Activated T-helper 2 cell treated with anti-CD3 and anti-CD28 coated beads, Interferon-gamma antibody, Interleukin-2, Interleukin-4, amounts not matched to agents 10 μg/mL and 5 μg/mL and 100 μg/mL, durations not matched to agents 14 hours and 24 hours and 36 hours (primary cell): ENCODE data around the gene RASA4. TPM values are rescaled to one million over a fixed set of nuclear protein-coding genes. Genes with fewer than 3 reads are reported as not detected.
"Not testable (repeated sequence)": the region's sequence is repeated elsewhere in the genome, so short reads cannot be mapped to it uniquely, and the experiment has no call there.

Source experiments
- DNase-seq: peaks from one replicate; pipeline ENCODE4 v3.0.0; 2021; ENCODE audit warnings: low spot score
- H3K27ac Mint-ChIP-seq: one replicate; pipeline ENCODE4 v1.8.0; 2021; ENCODE audit warnings: mixed read lengths
- H3K27me3 Mint-ChIP-seq: one replicate; pipeline ENCODE4 v1.8.0; 2021; ENCODE audit warnings: low read depth, mixed read lengths
- H3K36me3 Mint-ChIP-seq: one replicate; pipeline ENCODE4 v1.8.0; 2021; ENCODE audit warnings: low read depth, mixed read lengths
- H3K4me1 Mint-ChIP-seq: one replicate; pipeline ENCODE4 v1.8.0; 2021; ENCODE audit warnings: low read depth, mixed read lengths
- H3K4me3 Mint-ChIP-seq: one replicate; pipeline ENCODE4 v1.8.0; 2021; ENCODE audit warnings: low read depth, mild to moderate bottlenecking, moderate library complexity, mixed read lengths
- H3K9me3 Mint-ChIP-seq: one replicate; pipeline ENCODE4 v1.8.0; 2021; ENCODE audit warnings: mixed read lengths
- intact Hi-C: fragments of 100-400 bp; cut with micrococcal nuclease; formaldehyde crosslinking; loops from one replicate; pipeline ENCODE4 v1.15.1; 2023
- total RNA-seq: library from RNA; stranded (reverse); gene quantifications from 2 replicates; pipeline ENCODE4 v1.2.3, GENCODE V29; 2022

The RASA4 gene
- total RNA-seq, 1 donor from 2014 or later = 45.5 TPM

DNA sequence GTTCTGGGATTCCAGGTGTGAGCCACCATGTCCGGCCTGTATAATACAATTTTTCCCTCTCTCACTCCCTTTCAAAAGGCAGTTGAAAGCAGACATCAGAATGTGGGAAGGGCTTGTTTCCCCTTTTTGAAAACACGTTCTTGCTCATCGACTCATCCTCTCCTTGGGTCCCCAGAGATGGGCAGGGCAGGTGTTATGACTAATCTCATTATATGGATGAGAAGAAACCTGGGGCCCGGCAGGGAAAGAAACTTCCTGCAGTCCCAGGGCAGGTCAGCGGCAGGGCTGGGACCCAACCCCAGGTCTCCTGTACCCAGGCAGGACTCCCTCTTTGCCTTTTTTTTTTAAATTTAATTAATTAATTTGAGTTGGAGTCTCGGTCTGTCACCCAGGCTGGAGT lies 70.2 kb downstream of the RASA4 start:
- intact Hi-C loops, H3K9me3 Mint-ChIP-seq, DNase-seq, H3K36me3 Mint-ChIP-seq, H3K27me3 Mint-ChIP-seq, H3K4me1 Mint-ChIP-seq, H3K27ac Mint-ChIP-seq, H3K4me3 Mint-ChIP-seq: not testable (repeated sequence)

DNA sequence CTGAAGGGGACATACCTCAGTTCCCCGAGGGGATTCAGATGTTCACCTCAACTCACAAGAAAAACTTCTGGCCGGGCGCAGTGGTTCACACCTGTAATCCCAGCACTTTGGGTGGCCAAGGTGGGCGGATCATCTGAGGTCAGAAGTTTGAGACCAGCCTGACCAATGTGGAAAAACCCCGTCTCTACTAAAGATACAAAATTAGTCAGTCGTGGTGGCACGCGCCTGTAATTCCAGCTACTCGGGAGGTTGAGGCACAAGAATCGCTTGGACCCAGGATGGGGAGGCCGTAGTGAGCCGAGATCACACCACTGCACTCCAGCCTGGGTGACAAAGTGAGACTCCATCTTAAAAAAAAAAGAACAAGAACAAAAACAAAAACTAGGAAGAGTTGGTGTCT lies 71.3 kb downstream of the RASA4 start:
- DNase-seq, intact Hi-C loops, H3K27ac Mint-ChIP-seq, H3K27me3 Mint-ChIP-seq, H3K4me1 Mint-ChIP-seq, H3K36me3 Mint-ChIP-seq, H3K4me3 Mint-ChIP-seq, H3K9me3 Mint-ChIP-seq: not testable (repeated sequence)

DNA sequence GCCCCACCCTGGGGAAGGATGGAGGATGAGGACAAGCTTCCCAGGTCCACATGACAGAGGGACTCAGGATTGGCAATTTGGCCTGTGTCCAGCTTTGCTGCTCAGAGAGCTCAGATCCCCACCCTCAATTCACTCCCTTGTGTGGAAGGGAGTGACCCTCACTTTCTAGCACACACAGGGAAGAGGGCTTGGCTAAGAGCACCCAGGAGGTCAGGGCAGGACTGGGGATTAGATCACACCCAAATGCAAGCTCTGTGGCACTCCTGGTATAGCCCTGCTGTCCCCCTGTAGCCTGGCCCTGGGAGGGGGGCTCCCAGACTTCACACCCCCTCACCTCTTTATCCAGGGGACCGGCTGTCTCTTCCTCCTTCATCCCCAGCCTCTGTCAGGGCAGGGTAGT lies 72.2 kb downstream of the RASA4 start:
- not testable (repeated sequence) for H3K9me3 Mint-ChIP-seq, H3K36me3 Mint-ChIP-seq, H3K27me3 Mint-ChIP-seq

DNA sequence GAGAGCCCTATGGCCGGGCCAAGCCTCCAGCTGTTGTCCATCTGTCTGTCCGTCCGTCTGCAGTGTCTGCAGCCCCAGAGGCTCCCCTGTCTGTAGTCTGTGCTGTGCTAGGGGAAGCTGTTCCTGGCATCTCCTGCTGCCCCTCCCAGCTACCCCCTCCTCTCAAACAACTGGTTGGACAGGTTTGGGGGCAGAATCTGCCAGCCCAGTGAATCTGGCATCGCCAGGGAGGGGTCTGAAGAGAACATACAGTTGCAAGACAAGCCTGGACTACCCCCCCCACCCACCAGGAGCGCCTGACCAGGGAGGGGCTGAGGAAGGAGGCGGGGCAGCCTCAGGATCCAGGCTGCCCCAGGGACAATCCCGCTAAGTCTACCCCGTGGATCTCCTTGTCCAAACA lies 73.0 kb downstream of the RASA4 start, which contains the start of gene UPK3BL2:
Gene UPK3BL2 (minus strand): TSS at position 101 of the 400 bp plus-strand sequence. CDS start 60 bp downstream, at position 41.
- H3K4me3 Mint-ChIP-seq, DNase-seq, H3K9me3 Mint-ChIP-seq, intact Hi-C loops, H3K27me3 Mint-ChIP-seq, H3K4me1 Mint-ChIP-seq, H3K36me3 Mint-ChIP-seq, H3K27ac Mint-ChIP-seq: not testable (repeated sequence)

More for the DNA sequence above, 72.2 kb downstream of the RASA4 start:
- DNase-seq, H3K27ac Mint-ChIP-seq, H3K4me1 Mint-ChIP-seq, intact Hi-C loops, H3K4me3 Mint-ChIP-seq: not testable (repeated sequence)

DNA sequence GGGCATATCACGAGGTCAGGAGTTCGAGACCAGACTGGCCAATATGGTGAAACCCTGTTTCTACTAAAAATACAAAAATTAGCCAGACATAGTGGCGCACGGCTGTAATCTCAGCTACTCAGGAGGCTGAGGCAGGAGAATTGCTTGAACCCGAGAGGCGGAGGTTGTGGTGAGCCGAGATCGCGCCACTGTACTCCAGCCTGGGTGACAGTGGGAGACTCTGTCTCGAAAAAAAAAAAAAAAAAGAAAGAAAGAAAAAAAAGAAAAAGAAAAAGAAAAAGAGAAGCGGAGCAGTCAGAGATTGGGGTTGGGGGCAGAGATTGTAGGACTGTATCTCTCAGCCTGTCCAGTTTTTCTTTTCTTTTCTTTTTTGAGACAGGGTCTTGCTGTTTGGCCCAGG lies 73.8 kb downstream of the RASA4 start:
- H3K4me1 Mint-ChIP-seq, H3K9me3 Mint-ChIP-seq, intact Hi-C loops, H3K27ac Mint-ChIP-seq, H3K36me3 Mint-ChIP-seq, H3K4me3 Mint-ChIP-seq, H3K27me3 Mint-ChIP-seq, DNase-seq: not testable (repeated sequence)

DNA sequence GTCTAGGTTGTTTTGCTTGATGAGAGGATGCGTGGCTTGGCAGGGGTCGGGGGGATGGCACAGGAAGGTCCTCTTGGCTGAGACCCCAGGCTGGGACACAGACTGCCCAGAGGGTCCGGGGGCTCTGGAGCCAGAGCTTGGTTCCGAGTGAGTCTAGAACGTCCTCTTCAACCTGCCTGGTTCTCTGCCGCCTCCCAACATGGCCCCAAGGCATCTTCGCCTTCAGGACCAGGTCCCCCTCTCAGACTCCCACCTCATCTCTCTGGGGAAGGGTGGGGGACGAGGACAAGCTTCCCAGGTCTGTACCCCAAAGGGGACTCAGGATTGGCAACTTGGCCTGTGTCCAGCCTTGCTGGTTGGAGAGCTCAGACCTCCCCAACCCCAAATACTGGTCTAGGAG lies 74.5 kb downstream of the RASA4 start:
- H3K4me1 Mint-ChIP-seq, H3K4me3 Mint-ChIP-seq, intact Hi-C loops, H3K9me3 Mint-ChIP-seq, H3K27ac Mint-ChIP-seq, H3K36me3 Mint-ChIP-seq, DNase-seq, H3K27me3 Mint-ChIP-seq: not testable (repeated sequence)

DNA sequence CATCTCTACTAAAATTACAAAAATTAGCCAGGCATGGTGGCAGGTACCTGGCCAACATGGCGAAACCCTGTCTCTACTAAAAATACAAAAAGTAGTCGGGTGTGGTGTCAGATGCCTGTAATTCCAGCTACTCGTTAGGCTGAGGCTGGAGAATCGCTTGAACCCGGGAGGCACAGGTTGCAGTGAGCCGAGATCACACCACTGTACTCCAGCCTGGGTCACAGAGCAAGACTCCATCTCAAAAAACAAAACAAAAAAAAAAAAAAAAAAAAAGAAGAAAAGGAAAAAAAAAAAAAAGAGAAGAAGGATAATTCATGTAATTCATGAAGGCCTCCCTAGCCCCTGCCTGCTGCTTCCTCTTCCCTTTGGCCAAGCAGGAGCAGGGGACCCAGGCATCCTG lies 76.0 kb downstream of the RASA4 start:
- H3K9me3 Mint-ChIP-seq, H3K4me3 Mint-ChIP-seq, intact Hi-C loops, H3K27me3 Mint-ChIP-seq, DNase-seq, H3K36me3 Mint-ChIP-seq, H3K4me1 Mint-ChIP-seq, H3K27ac Mint-ChIP-seq: not testable (repeated sequence)

DNA sequence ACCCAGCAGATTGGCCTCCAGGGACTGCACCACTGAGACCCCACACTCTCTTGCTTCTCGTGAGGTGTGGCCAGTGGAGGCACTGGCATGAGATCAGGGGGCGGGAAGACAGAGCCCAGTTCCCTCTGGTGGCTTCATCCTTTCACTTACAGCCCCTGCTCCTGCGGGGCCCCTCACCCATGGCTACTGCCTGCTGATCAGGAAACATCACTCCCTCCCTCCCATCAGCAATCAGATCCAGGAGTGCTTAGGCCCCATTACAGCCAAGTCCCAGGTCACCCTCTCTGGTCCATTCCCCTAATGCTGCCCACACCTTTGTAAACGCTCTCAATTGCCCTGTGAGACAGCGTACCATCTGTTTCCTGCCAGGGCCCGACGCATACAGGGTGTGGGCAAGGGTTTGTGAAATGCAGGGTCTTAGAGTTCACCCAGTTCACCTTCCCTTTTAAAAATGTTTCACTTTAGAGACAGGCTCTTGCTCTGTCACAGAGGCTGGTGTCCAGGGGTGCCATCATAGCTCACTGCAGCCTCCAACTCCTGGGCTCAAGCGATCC lies 81.4 kb downstream of the RASA4 start:
- intact Hi-C loops, DNase-seq, H3K4me3 Mint-ChIP-seq: not testable (repeated sequence)

DNA sequence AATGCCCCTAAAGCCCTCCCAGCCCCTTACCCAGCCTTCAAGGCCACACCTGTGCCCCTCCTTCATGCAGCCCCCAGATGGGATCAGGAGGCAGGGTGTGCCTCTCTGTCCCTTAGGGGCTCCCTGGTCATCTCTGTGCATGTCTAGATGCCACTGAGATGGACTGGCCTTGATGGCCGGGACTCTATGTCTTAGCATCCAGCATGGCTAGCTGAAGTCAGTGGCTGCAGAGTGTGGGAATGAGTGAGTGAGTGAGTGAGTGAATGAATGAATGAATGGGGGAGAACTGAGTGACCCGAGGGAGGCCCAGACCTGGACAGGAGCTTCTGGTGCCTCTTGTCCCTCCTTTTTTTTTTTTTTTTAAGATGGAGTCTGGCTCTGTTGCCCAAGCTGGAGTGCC lies 84.4 kb downstream of the RASA4 start:
- H3K4me1 Mint-ChIP-seq, H3K27me3 Mint-ChIP-seq, intact Hi-C loops, H3K4me3 Mint-ChIP-seq, H3K9me3 Mint-ChIP-seq, H3K36me3 Mint-ChIP-seq, H3K27ac Mint-ChIP-seq, DNase-seq: not testable (repeated sequence)

More for the DNA sequence above, 81.4 kb downstream of the RASA4 start:
- H3K36me3 Mint-ChIP-seq, H3K4me1 Mint-ChIP-seq, H3K9me3 Mint-ChIP-seq, H3K27me3 Mint-ChIP-seq, H3K27ac Mint-ChIP-seq: not testable (repeated sequence)

DNA sequence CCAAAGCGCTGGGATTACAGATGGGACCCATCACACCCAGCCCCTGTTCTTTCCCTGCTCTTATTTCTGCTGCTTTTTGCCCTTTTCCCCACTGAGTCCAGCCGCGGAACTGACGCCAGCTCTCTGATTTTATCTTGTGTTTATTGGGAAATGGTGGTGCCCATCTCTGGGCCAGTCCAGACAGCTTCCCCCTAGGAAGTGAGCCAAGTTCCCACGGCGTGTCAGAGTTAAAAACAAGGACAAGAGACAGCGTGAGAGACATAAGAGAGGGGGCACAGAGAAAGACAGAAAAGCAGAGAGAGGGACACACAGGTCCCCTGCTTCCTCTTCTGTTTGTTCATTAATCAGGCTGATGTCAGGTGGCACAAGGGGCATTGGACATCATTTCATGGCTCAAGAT lies 85.0 kb downstream of the RASA4 start:
- H3K9me3 Mint-ChIP-seq, H3K27ac Mint-ChIP-seq, intact Hi-C loops, H3K36me3 Mint-ChIP-seq, H3K4me3 Mint-ChIP-seq, DNase-seq, H3K4me1 Mint-ChIP-seq, H3K27me3 Mint-ChIP-seq: not testable (repeated sequence)

DNA sequence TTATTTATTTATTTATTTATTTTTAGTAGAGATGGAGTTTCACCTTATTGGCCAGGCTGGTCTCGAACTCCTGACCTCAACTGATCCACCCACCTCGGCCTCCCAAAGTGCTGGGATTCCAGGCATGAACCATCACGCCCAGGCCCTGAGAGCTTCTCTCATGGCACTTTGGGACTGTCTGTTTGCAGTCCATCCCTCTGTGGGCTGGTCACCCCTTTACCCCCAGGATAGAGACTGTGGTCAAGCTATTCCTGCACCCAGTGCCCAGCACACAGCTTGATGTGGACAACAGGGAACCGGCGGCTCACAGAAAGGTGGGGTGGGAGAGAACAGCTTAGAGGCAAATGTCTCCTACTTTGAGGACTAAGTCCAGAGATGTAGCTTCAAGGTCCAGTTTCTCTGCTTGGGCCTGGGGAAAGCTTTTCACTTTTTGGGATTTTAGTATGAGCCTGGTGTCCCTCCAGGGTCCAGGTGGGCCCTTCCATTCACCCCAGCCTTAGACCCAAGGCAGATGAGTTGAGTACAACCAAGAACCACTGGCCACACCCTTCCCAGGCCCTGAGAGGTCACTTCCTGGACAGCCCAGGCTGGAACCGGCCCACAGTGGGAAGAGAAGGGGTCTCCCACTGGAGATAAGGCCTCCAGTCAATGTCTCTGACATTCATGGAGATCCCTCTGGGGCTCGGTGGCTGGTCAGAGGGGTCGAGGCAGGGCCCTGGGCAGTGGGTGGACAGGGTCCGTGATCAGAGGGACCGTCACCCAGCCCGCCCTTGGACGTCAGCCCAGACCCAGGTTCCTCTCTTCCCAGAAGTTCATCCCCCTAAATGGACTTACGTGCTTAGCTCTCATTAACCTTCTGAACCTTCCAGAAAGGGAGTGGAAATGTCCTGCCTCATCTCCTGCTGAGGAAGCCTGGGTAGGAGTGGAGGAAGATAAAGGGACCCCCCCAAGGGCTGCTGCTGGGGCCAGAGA lies 88.4 kb downstream of the RASA4 start:
- H3K27me3 Mint-ChIP-seq, H3K4me1 Mint-ChIP-seq, intact Hi-C loops, H3K36me3 Mint-ChIP-seq, H3K27ac Mint-ChIP-seq, DNase-seq, H3K9me3 Mint-ChIP-seq, H3K4me3 Mint-ChIP-seq: not testable (repeated sequence)

DNA sequence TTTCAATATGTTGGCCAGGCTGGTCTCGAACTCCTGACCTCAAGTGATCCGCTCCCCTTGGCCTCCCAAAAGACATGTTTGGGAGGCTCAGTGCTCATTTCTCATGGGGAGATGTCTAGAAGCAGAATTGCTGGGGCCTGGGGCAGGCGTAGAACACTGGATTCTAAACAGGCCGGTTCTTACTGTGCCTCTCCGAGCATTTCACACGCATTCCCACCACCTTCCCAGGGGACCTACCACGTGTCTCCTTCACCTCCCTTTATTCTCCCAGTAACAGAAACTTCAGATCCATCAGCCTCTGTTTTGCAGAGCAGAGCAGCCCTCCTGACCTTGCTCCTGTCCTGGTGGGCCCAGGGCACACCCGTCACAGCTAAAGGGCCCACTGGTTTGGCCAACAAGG lies 89.4 kb downstream of the RASA4 start:
- intact Hi-C loops, H3K4me3 Mint-ChIP-seq, H3K27me3 Mint-ChIP-seq, H3K4me1 Mint-ChIP-seq, H3K27ac Mint-ChIP-seq, DNase-seq, H3K9me3 Mint-ChIP-seq, H3K36me3 Mint-ChIP-seq: not testable (repeated sequence)

DNA sequence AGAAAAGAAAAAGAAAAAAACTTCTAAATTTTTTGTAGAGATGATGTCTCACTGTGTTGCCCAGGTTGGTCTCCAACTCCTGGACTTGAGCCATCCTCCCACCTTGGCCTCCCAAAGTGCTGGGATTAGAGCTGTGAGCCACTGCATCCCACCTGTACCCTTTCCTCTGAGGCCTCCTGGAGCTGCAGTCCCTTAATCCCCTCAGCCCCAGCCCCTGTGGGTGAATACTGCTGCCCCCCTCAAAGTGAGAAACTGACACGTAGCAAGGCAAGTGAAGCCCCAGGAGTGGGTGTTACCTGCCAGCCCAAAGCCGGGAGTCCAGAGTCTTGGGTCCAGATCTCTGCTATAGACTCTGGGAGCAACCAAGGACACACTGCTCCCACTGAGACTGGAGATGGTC lies 91.8 kb downstream of the RASA4 start:
- H3K27me3 Mint-ChIP-seq, H3K4me3 Mint-ChIP-seq, intact Hi-C loops, H3K27ac Mint-ChIP-seq, H3K4me1 Mint-ChIP-seq, DNase-seq, H3K9me3 Mint-ChIP-seq, H3K36me3 Mint-ChIP-seq: not testable (repeated sequence)
